Activated gamma-delta T cell treated with Interleukin-2 at 50 U/mL for 16 hours (primary cell): ENCODE results near the gene EIF2D.
A peak's percentile ranks its signal among the peaks of the same experiment; 100 is the strongest.
"Not testable (repeated sequence)": the region's sequence is repeated elsewhere in the genome, so short reads cannot be mapped to it uniquely, and the experiment has no call there.

Experiments used
- DNase-seq: peaks from one replicate; pipeline ENCODE4 v3.0.0-alpha.2; 2020

The EIF2D gene

GRCh38 chr1:206635080-206635977, 23.1 kb upstream of the EIF2D start, which contains the start of gene DYRK3:
Gene DYRK3, plus strand, starts transcription at chr1:206635536. Its CDS starts 168 bp downstream, at chr1:206635704.
- peak; percentile 83 for DNase-seq

- peak; percentile 73 for DNase-seq
Observed at GRCh38 chr1:206634365-206635079, 22.3 kb upstream of the EIF2D start.

GRCh38 chr1:206633708-206634121, 21.4 kb upstream of the EIF2D start:
- DNase-seq = no peak

GRCh38 chr1:206631085-206631509, 18.8 kb upstream of the EIF2D start:
- no peak for DNase-seq

GRCh38 chr1:206628916-206629315, 16.7 kb upstream of the EIF2D start:
- DNase-seq = no peak

GRCh38 chr1:206626396-206626795, 14.1 kb upstream of the EIF2D start:
- not testable (repeated sequence) for DNase-seq

- no peak for DNase-seq
Observed at GRCh38 chr1:206609229-206609991, 2.9 kb downstream of the EIF2D start.

GRCh38 chr1:206608108-206608698, 4.1 kb downstream of the EIF2D start:
- DNase-seq = peak; percentile 53

GRCh38 chr1:206606867-206607266, 5.4 kb downstream of the EIF2D start:
- no peak for DNase-seq

- no peak for DNase-seq
Observed at GRCh38 chr1:206604861-206605260, 7.4 kb downstream of the EIF2D start.

GRCh38 chr1:206600527-206600926, 11.7 kb downstream of the EIF2D start:
- no peak for DNase-seq

- no peak for DNase-seq
Observed at GRCh38 chr1:206596319-206596666, 16.0 kb downstream of the EIF2D start.

GRCh38 chr1:206595581-206596318, 16.5 kb downstream of the EIF2D start:
- no peak for DNase-seq

- DNase-seq = no peak
Observed at GRCh38 chr1:206593351-206593925, 18.8 kb downstream of the EIF2D start.

- no peak for DNase-seq
Observed at GRCh38 chr1:206591696-206592095, 20.6 kb downstream of the EIF2D start.

- DNase-seq = no peak
Observed at GRCh38 chr1:206591226-206591625, 21.0 kb downstream of the EIF2D start.

- DNase-seq = peak; percentile 58
Observed at GRCh38 chr1:206590025-206590758, 22.1 kb downstream of the EIF2D start.

GRCh38 chr1:206589206-206589605, 23.1 kb downstream of the EIF2D start:
- no peak for DNase-seq

- DNase-seq = no peak
Observed at GRCh38 chr1:206588492-206588891, 23.8 kb downstream of the EIF2D start.

- no peak for DNase-seq
Observed at GRCh38 chr1:206587904-206588303, 24.4 kb downstream of the EIF2D start.
